ENCODE results near the gene RPGRIP1. TPM values are rescaled to one million over a fixed set of nuclear protein-coding genes. Genes with fewer than 3 reads are reported as not detected.

RPGRIP1 gene
- total and polyA plus RNA-seq, 2 of the 4 experiments (the other 2 are of a cell fraction), result not detected

- dilution Hi-C loops (cut with HindIII; ENCODE audit: low sequenced_read_pairs, unreplicated experiment) (no loop called here), in situ Hi-C loops (cut with MboI; ENCODE audit: low sequenced_read_pairs) (no loop called here), intact Hi-C loops (cut with micrococcal nuclease) (no loop called here)
- H3K9me1 ChIP-seq (ENCODE audit: insufficient read depth, low read length), result peaks cover 18% of the 10 kb centered on the region
- H4K5ac ChIP-seq (ENCODE audit: low read depth, low read length), result no peak overlapping the region
- H2AFZ ChIP-seq (replicated peaks; ENCODE audit: low read length, poor library complexity), result no peak overlapping the region
- H2BK20ac ChIP-seq (ENCODE audit: low read depth, low read length), result no peak overlapping the region
- WGBS, 2 experiments (ENCODE audit: extremely low coverage in 2 of 2, insufficient read length in 1 of 2), result no CpG with 5 or more reads among the region's 2 CpGs
- peaks cover 7% of the 10 kb centered on the region for H3K4me1 ChIP-seq (ENCODE audit: control insufficient read depth, insufficient read depth, low read length)
- H4K91ac ChIP-seq (ENCODE audit: insufficient read depth, low read depth, low read length), result no peak overlapping the region
- peaks cover 43% of the 10 kb centered on the region for H3K36me3 ChIP-seq (ENCODE audit: control insufficient read depth, insufficient read depth, low read length)
- no peak for DNase-seq
- no peak overlapping the region for H2BK120ac ChIP-seq (ENCODE audit: low read depth, low read length)
- H3K9me3 ChIP-seq (ENCODE audit: control insufficient read depth, insufficient read depth, low read length), result no peaks in the 10 kb centered on the region
- no peak overlapping the region for H3K4me2 ChIP-seq (ENCODE audit: low read depth, low read length)
- TF ChIP-seq USF2 (IDR thresholded peaks at IDR 0.05; ENCODE audit: low read depth, low read length), result no peak
- no peak for TF ChIP-seq CHD1 (IDR thresholded peaks at IDR 0.05; ENCODE audit: low read depth, low read length)
- no peak for TF ChIP-seq RCOR1 (IDR thresholded peaks at IDR 0.05; ENCODE audit: insufficient replicate concordance, low read length)
- no peak for TF ChIP-seq ELK1 (IDR thresholded peaks at IDR 0.05; ENCODE audit: borderline replicate concordance, low read depth, low read length)
- TF ChIP-seq NFE2L2 (IDR thresholded peaks at IDR 0.05; ENCODE audit: low read depth, low read length), result no peak
- TF ChIP-seq CEBPB (IDR thresholded peaks at IDR 0.05; ENCODE audit: low read depth, low read length), result no peak
- no peak for TF ChIP-seq BHLHE40 (IDR thresholded peaks at IDR 0.05; ENCODE audit: low read depth, low read length)
- no peak overlapping the region for H2BK5ac ChIP-seq (ENCODE audit: low read depth, low read length, poor library complexity, severe bottlenecking)
- no peak overlapping the region for H2AK9ac ChIP-seq (replicated peaks; ENCODE audit: low read depth, low read length, poor library complexity)
- POLR2A ChIA-PET (ENCODE audit: unreplicated experiment), result no interaction called here
- no peak overlapping the region for H3K23ac ChIP-seq (ENCODE audit: low read depth, low read length)
- no peak overlapping the region for H3K56ac ChIP-seq (ENCODE audit: extremely low read depth, insufficient read depth, low read length)
- H3K27me3 ChIP-seq (ENCODE audit: control insufficient read depth, insufficient read depth, low read length), result no peaks in the 10 kb centered on the region
- H3K9ac ChIP-seq (ENCODE audit: low read depth, low read length), result no peak overlapping the region
- no peak overlapping the region for H2BK15ac ChIP-seq (ENCODE audit: low read depth, low read length)
- no peak for ATAC-seq (ENCODE audit: low read depth)
- H3K18ac ChIP-seq (ENCODE audit: low read depth, low read length), result no peak overlapping the region
- no TSS peak for BruUV-seq (replicated peaks)
- H3K79me1 ChIP-seq (ENCODE audit: low read depth in 1 of 2, low read length in 2 of 2), result peaks cover 5 to 36% of the 10 kb centered on the region in 2 experiments; a peak in 3 of 4 replicates
- H3K4ac ChIP-seq (ENCODE audit: low read depth, low read length), result no peak overlapping the region
- CTCF ChIA-PET, result no interaction called here
- peaks cover 96% of the 10 kb centered on the region for H4K20me1 ChIP-seq (ENCODE audit: insufficient read depth, low read length)
- H4K8ac ChIP-seq (ENCODE audit: low read depth in 2 of 2, low read length in 2 of 2), result no peak overlapping the region
- no peak overlapping the region for H3K14ac ChIP-seq (replicated peaks; ENCODE audit: low read depth, low read length)
- no peak overlapping the region for H2AK5ac ChIP-seq (ENCODE audit: low read depth, low read length)
- H3K4me3 ChIP-seq (ENCODE audit: insufficient read depth, low read depth, low read length), result no peak overlapping the region
- no peak overlapping the region for H3K27ac ChIP-seq (ENCODE audit: insufficient read depth, low read length)
Observed at GRCh38 chr14:21252149-21252548, 27.7 kb upstream of the RPGRIP1 start.

Measured in IMR-90 (cell line).